IMR-90 (cell line): ENCODE results near the gene SH3BP5.

ENCODE experiments used
- BHLHE40 ChIP-seq: fragments of 150-350 bp; IDR thresholded peaks from 2 replicates; pipeline ENCODE4 v1.6.1; 2016; ENCODE audit warnings: mild to moderate bottlenecking, low read depth, low read length
- CEBPB ChIP-seq: IDR thresholded peaks from 2 replicates; pipeline ENCODE4 v1.6.1; 2012; ENCODE audit warnings: low read depth, low read length, improper control_type of control experiment
- POLR2A ChIP-seq: IDR thresholded peaks from 2 replicates; pipeline ENCODE4 v1.6.1; 2012; ENCODE audit warnings: mild to moderate bottlenecking, low read depth, low read length
- RAD21 ChIP-seq: IDR thresholded peaks from 2 replicates; pipeline ENCODE4 v1.6.1; 2012; ENCODE audit warnings: low read length, improper control_type of control experiment
- RFX5 ChIP-seq: IDR thresholded peaks from 2 replicates; pipeline ENCODE4 v1.8.0; 2012; ENCODE audit warnings: low read depth, mild to moderate bottlenecking, low read length, moderate library complexity
- TF ChIP-seq, protein P1 (sequence below): conservative IDR thresholded peaks from 2 replicates; pipeline ENCODE4 v1.5.1; 2012; ENCODE audit warnings: mild to moderate bottlenecking, low read depth, low read length, improper control_type of control experiment

DNA sequence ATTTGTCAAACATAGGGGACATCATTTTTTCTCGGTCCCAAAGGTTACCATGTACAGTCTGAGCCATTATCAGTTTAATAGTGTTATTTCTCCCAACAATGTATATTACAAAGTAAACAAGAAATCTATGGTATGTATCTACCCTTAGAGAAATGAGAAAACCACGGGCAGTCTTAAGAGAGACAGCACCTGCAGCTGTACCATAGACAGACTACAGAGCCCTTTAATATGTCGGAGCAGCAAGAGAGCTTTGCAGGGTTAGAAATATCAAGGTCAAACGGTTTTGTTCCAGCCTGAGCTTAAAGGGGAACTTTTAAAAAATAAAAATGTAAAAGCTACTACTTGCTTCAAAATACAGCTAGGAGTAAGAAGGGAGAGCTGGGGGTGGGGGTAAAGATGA lies 53.2 kb downstream of the SH3BP5 start:
- TF ChIP-seq POLR2A (no peak), BHLHE40 (no peak), RAD21 (no peak), RFX5 (no peak), CEBPB (no peak)
- TF ChIP-seq, protein P1, sequence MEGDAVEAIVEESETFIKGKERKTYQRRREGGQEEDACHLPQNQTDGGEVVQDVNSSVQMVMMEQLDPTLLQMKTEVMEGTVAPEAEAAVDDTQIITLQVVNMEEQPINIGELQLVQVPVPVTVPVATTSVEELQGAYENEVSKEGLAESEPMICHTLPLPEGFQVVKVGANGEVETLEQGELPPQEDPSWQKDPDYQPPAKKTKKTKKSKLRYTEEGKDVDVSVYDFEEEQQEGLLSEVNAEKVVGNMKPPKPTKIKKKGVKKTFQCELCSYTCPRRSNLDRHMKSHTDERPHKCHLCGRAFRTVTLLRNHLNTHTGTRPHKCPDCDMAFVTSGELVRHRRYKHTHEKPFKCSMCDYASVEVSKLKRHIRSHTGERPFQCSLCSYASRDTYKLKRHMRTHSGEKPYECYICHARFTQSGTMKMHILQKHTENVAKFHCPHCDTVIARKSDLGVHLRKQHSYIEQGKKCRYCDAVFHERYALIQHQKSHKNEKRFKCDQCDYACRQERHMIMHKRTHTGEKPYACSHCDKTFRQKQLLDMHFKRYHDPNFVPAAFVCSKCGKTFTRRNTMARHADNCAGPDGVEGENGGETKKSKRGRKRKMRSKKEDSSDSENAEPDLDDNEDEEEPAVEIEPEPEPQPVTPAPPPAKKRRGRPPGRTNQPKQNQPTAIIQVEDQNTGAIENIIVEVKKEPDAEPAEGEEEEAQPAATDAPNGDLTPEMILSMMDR = no peak
